ENCODE results near the gene SMAD3. TPM values are rescaled to one million over a fixed set of nuclear protein-coding genes. Genes with fewer than 3 reads are reported as not detected.
A peak's percentile ranks its signal among the peaks of the same experiment; 100 is the strongest.

The SMAD3 gene
- total RNA-seq, 1 donor from 2014 or later, result 61.6 TPM

GRCh38 chr15:67194171-67195114, 129.0 kb downstream of the SMAD3 start:
- H3K9me3 Mint-ChIP-seq, result no peaks in the 10 kb centered on the region
- H3K27ac Mint-ChIP-seq, result peak overlapping the region; percentile 17
- H3K4me3 Mint-ChIP-seq, result no peak overlapping the region
- H3K27me3 Mint-ChIP-seq, result no peaks in the 10 kb centered on the region
- intact Hi-C loops (cut with micrococcal nuclease), result no loop called here
- H3K4me1 Mint-ChIP-seq, result peaks cover 19% of the 10 kb centered on the region
- DNase-seq, result no peak
- peaks cover 70% of the 10 kb centered on the region for H3K36me3 Mint-ChIP-seq (ENCODE audit: low read depth)

GRCh38 chr15:67195305-67195704, 129.9 kb downstream of the SMAD3 start:
- Mint-ChIP-seq H3K36me3 (ENCODE audit: low read depth) (peaks cover 69% of the 10 kb centered on the region), H3K9me3 (no peaks in the 10 kb centered on the region), H3K27me3 (no peaks in the 10 kb centered on the region), H3K27ac (peak overlapping the region; percentile 34), H3K4me1 (peaks cover 19% of the 10 kb centered on the region), H3K4me3 (no peak overlapping the region)
- intact Hi-C loops (cut with micrococcal nuclease), result no loop called here
- no peak for DNase-seq

GRCh38 chr15:67196222-67196621, 130.8 kb downstream of the SMAD3 start:
- Mint-ChIP-seq H3K4me3 (no peak overlapping the region), H3K9me3 (no peaks in the 10 kb centered on the region), H3K4me1 (peaks cover 19% of the 10 kb centered on the region), H3K27ac (no peak overlapping the region), H3K27me3 (no peaks in the 10 kb centered on the region), H3K36me3 (ENCODE audit: low read depth) (peaks cover 67% of the 10 kb centered on the region)
- DNase-seq, result no peak
- intact Hi-C loops (cut with micrococcal nuclease), result no loop called here

- peak; percentile 57 for DNase-seq
- peaks cover 69% of the 10 kb centered on the region for H3K36me3 Mint-ChIP-seq (ENCODE audit: low read depth)
- no peaks in the 10 kb centered on the region for H3K9me3 Mint-ChIP-seq
- peaks cover 20% of the 10 kb centered on the region for H3K4me1 Mint-ChIP-seq
- H3K27me3 Mint-ChIP-seq, result no peaks in the 10 kb centered on the region
- intact Hi-C loops (cut with micrococcal nuclease), result no loop called here
- H3K27ac Mint-ChIP-seq, result peak overlapping the region; percentile 57
- H3K4me3 Mint-ChIP-seq, result no peak overlapping the region
Observed at GRCh38 chr15:67196672-67197363, 131.4 kb downstream of the SMAD3 start.

- H3K4me1 Mint-ChIP-seq, result peaks cover 20% of the 10 kb centered on the region
- no peaks in the 10 kb centered on the region for H3K9me3 Mint-ChIP-seq
- no peak overlapping the region for H3K4me3 Mint-ChIP-seq
- peak overlapping the region; percentile 57 for H3K27ac Mint-ChIP-seq
- H3K27me3 Mint-ChIP-seq, result no peaks in the 10 kb centered on the region
- no peak for DNase-seq
- peaks cover 68% of the 10 kb centered on the region for H3K36me3 Mint-ChIP-seq (ENCODE audit: low read depth)
- intact Hi-C loops (cut with micrococcal nuclease), result no loop called here
Observed at GRCh38 chr15:67197364-67197695, 131.9 kb downstream of the SMAD3 start.

GRCh38 chr15:67198157-67198754, 132.9 kb downstream of the SMAD3 start:
- Mint-ChIP-seq H3K4me1 (peaks cover 18% of the 10 kb centered on the region), H3K27me3 (no peaks in the 10 kb centered on the region), H3K9me3 (no peaks in the 10 kb centered on the region), H3K4me3 (peak overlapping the region; percentile 47), H3K27ac (peak overlapping the region; percentile 73), H3K36me3 (ENCODE audit: low read depth) (peaks cover 64% of the 10 kb centered on the region)
- DNase-seq, result peak; percentile 72
- intact Hi-C loops (cut with micrococcal nuclease), result no loop called here

- intact Hi-C loops (cut with micrococcal nuclease), result no loop called here
- Mint-ChIP-seq H3K27ac (no peak overlapping the region), H3K9me3 (no peaks in the 10 kb centered on the region), H3K27me3 (no peaks in the 10 kb centered on the region), H3K36me3 (ENCODE audit: low read depth) (peaks cover 56% of the 10 kb centered on the region), H3K4me3 (no peak overlapping the region), H3K4me1 (peaks cover 18% of the 10 kb centered on the region)
- no peak for DNase-seq
Observed at GRCh38 chr15:67199391-67199790, 134.0 kb downstream of the SMAD3 start.

GRCh38 chr15:67199881-67200763, 134.7 kb downstream of the SMAD3 start:
- Mint-ChIP-seq H3K27ac (no peak overlapping the region), H3K4me1 (peaks cover 18% of the 10 kb centered on the region), H3K36me3 (ENCODE audit: low read depth) (peaks cover 54% of the 10 kb centered on the region), H3K9me3 (no peaks in the 10 kb centered on the region), H3K27me3 (no peaks in the 10 kb centered on the region), H3K4me3 (no peak overlapping the region)
- intact Hi-C loops (cut with micrococcal nuclease), result no loop called here
- DNase-seq, result no peak

- no peaks in the 10 kb centered on the region for H3K9me3 Mint-ChIP-seq
- peaks cover 56% of the 10 kb centered on the region for H3K36me3 Mint-ChIP-seq (ENCODE audit: low read depth)
- H3K4me1 Mint-ChIP-seq, result peaks cover 18% of the 10 kb centered on the region
- H3K4me3 Mint-ChIP-seq, result no peak overlapping the region
- DNase-seq, result no peak
- no peak overlapping the region for H3K27ac Mint-ChIP-seq
- intact Hi-C loops (cut with micrococcal nuclease), result no loop called here
- no peaks in the 10 kb centered on the region for H3K27me3 Mint-ChIP-seq
Observed at GRCh38 chr15:67201136-67201535, 135.7 kb downstream of the SMAD3 start.

- Mint-ChIP-seq H3K36me3 (ENCODE audit: low read depth) (peaks cover 55% of the 10 kb centered on the region), H3K9me3 (no peaks in the 10 kb centered on the region), H3K27ac (no peak overlapping the region), H3K4me1 (peaks cover 16% of the 10 kb centered on the region), H3K27me3 (no peaks in the 10 kb centered on the region), H3K4me3 (no peak overlapping the region)
- no peak for DNase-seq
- intact Hi-C loops (cut with micrococcal nuclease), result no loop called here
Observed at GRCh38 chr15:67202091-67202490, 136.7 kb downstream of the SMAD3 start.

GRCh38 chr15:67202991-67203390, 137.6 kb downstream of the SMAD3 start:
- H3K27ac Mint-ChIP-seq, result no peak overlapping the region
- intact Hi-C loops (cut with micrococcal nuclease), result no loop called here
- no peaks in the 10 kb centered on the region for H3K27me3 Mint-ChIP-seq
- no peak for DNase-seq
- no peaks in the 10 kb centered on the region for H3K9me3 Mint-ChIP-seq
- peaks cover 54% of the 10 kb centered on the region for H3K36me3 Mint-ChIP-seq (ENCODE audit: low read depth)
- H3K4me1 Mint-ChIP-seq, result peaks cover 9% of the 10 kb centered on the region
- H3K4me3 Mint-ChIP-seq, result no peak overlapping the region

GRCh38 chr15:67207555-67208207, 142.3 kb downstream of the SMAD3 start:
- H3K4me3 Mint-ChIP-seq, result no peak overlapping the region
- intact Hi-C loops (cut with micrococcal nuclease), result no loop called here
- DNase-seq, result no peak
- H3K4me1 Mint-ChIP-seq, result no peaks in the 10 kb centered on the region
- H3K36me3 Mint-ChIP-seq (ENCODE audit: low read depth), result peaks cover 37% of the 10 kb centered on the region
- no peaks in the 10 kb centered on the region for H3K27me3 Mint-ChIP-seq
- no peaks in the 10 kb centered on the region for H3K9me3 Mint-ChIP-seq
- no peak overlapping the region for H3K27ac Mint-ChIP-seq

- Mint-ChIP-seq H3K9me3 (no peaks in the 10 kb centered on the region), H3K27me3 (no peaks in the 10 kb centered on the region), H3K27ac (no peak overlapping the region), H3K4me1 (no peaks in the 10 kb centered on the region), H3K36me3 (ENCODE audit: low read depth) (peaks cover 34% of the 10 kb centered on the region), H3K4me3 (no peak overlapping the region)
- intact Hi-C loops (cut with micrococcal nuclease), result no loop called here
- DNase-seq, result no peak
Observed at GRCh38 chr15:67208396-67208795, 143.0 kb downstream of the SMAD3 start.
